GM12878 (cell line): ENCODE measurements around the gene PAPPA. TPM values are rescaled to one million over a fixed set of nuclear protein-coding genes. Genes with fewer than 3 reads are reported as not detected.

Experiments used
- ATAC-seq: fragments of 200-7000 bp; cut with Tn5 transposase; 3 replicates; pipeline ENCODE4 v1.9.1; 2020; ENCODE audit warnings: mild to moderate bottlenecking, moderate library complexity
- BruUV-seq: library from RNA; stranded (reverse); fragments of 400-500 nt; replicated peaks from 2 replicates; lab custom pipeline; 2021; lab: Mats Ljungman, UMichigan
- CTCF ChIA-PET: fragments of 300-600 bp; sonication (Branson Sonifier 250); formaldehyde crosslinking; extraction: SDS; loops from one replicate; lab custom pipeline; 2021; ENCODE audit warnings: inconsistent platforms; lab: Yijun Ruan, JAX
- POLR2A ChIA-PET: fragments of 350-600 bp; formaldehyde crosslinking; extraction: SDS; loops from one replicate; lab custom pipeline; 2021; ENCODE audit warnings: inconsistent platforms; lab: Charles Lee
- RAD21 ChIA-PET: fragments of 300-600 bp; sonication (Branson Sonifier 250); formaldehyde crosslinking; loops from one replicate; lab custom pipeline; 2023; ENCODE audit warnings: antibody characterized with exemption; ENCODE audit not compliant: unreplicated experiment; lab: Charles Lee
- SMC1A ChIA-PET: fragments of 300-600 bp; sonication (Branson Sonifier 250); formaldehyde crosslinking; loops from one replicate; lab custom pipeline; 2023; ENCODE audit not compliant: unreplicated experiment, uncharacterized antibody; lab: Charles Lee
- DNase-seq: peaks from one replicate; pipeline ENCODE4 v3.0.0-alpha.2; 2011; ENCODE audit warnings: low read depth, low spot score
- FAIRE-seq: peaks from 3 replicates; lab custom pipeline; 2011; peaks lifted over from hg19 to GRCh38; lab: Jason Lieb, UNC
- H2AFZ ChIP-seq: 2 replicates; pipeline ENCODE4 v1.6.0; 2011; ENCODE audit warnings: low read depth, low read length, control low read depth; ENCODE audit not compliant: control insufficient read depth
- H3K27ac ChIP-seq: 2 replicates; pipeline ENCODE4 v1.5.1; 2011; ENCODE audit warnings: control low read depth; ENCODE audit not compliant: control insufficient read depth, insufficient read depth
- H3K27me3 ChIP-seq, 2 experiments: replicated peaks in 1 of 2; 2 replicates each; pipeline versions ENCODE4 v1.6.0 to v1.6.1; 2011; ENCODE audit warnings: low read length in 1 of 2; ENCODE audit not compliant: control insufficient read depth in 2 of 2, insufficient read depth in 2 of 2
- H3K36me3 ChIP-seq, 2 experiments: 2 replicates each; pipeline ENCODE4 v1.5.1; 2011; ENCODE audit warnings: low read length in 1 of 2; ENCODE audit not compliant: control insufficient read depth in 2 of 2, insufficient read depth in 2 of 2
- H3K4me1 ChIP-seq: 2 replicates; pipeline ENCODE4 v1.6.1; 2011; ENCODE audit warnings: mild to moderate bottlenecking, low read length, moderate library complexity, mixed read lengths; ENCODE audit not compliant: control insufficient read depth, insufficient read depth
- H3K4me2 ChIP-seq: 2 replicates; pipeline ENCODE4 v1.6.0; 2011; ENCODE audit warnings: control low read depth; ENCODE audit not compliant: control insufficient read depth, insufficient read depth
- H3K4me3 ChIP-seq: fragments of 200-600 bp; sonication (generic); 2 replicates; pipeline ENCODE4 v1.5.1; 2016
- H3K79me2 ChIP-seq: 2 replicates; pipeline ENCODE4 v1.6.0; 2011; ENCODE audit warnings: low read length; ENCODE audit not compliant: control insufficient read depth, insufficient read depth
- H3K9ac ChIP-seq: 2 replicates; pipeline ENCODE4 v1.8.0; 2011; ENCODE audit warnings: low read length, control low read depth, mixed read lengths; ENCODE audit not compliant: control insufficient read depth, insufficient read depth
- H3K9me3 ChIP-seq: replicated peaks from 3 replicates; pipeline ENCODE4 v1.5.1; 2011; ENCODE audit warnings: mild to moderate bottlenecking, low read length; ENCODE audit not compliant: control insufficient read depth, insufficient read depth
- H4K20me1 ChIP-seq: 2 replicates; pipeline ENCODE4 v1.6.0; 2011; ENCODE audit not compliant: control insufficient read depth, insufficient read depth
- ASH2L ChIP-seq: fragments of 300-600, 200-600 bp; sonication (generic); IDR thresholded peaks from 2 replicates; pipeline ENCODE4 v1.6.1; 2017; ENCODE audit warnings: low read depth, mild to moderate bottlenecking, borderline replicate concordance
- KDM1A ChIP-seq: fragments of 200-600 bp; sonication (generic); IDR thresholded peaks from 2 replicates; pipeline ENCODE4 v1.6.1; 2016; ENCODE audit warnings: borderline replicate concordance
- MEF2A ChIP-seq: IDR thresholded peaks from 2 replicates; pipeline ENCODE4 v1.6.1; 2011; ENCODE audit warnings: low read depth, mild to moderate bottlenecking, low read length, moderate library complexity; ENCODE audit not compliant: insufficient read depth
- PKNOX1 ChIP-seq: fragments of 450-650 bp; IDR thresholded peaks from 2 replicates; pipeline ENCODE4 v1.6.1; 2016; ENCODE audit warnings: mild to moderate bottlenecking
- POU2F2 ChIP-seq: IDR thresholded peaks from 3 replicates; pipeline ENCODE4 v1.6.1; 2011; ENCODE audit warnings: low read depth, mild to moderate bottlenecking, low read length, borderline replicate concordance
- RAD51 ChIP-seq: fragments of 450-650 bp; IDR thresholded peaks from 2 replicates; pipeline ENCODE4 v1.6.1; 2016; ENCODE audit warnings: moderate library complexity, mild to moderate bottlenecking, inconsistent platforms
- STAT1 ChIP-seq: fragments of 450-650 bp; conservative IDR thresholded peaks from 2 replicates; pipeline ENCODE4 v1.6.1; 2014; ENCODE audit warnings: antibody characterized with exemption, mild to moderate bottlenecking
- ZBTB33 ChIP-seq: fragments of 450-650 bp; IDR thresholded peaks from 2 replicates; pipeline ENCODE4 v1.6.1; 2017; ENCODE audit warnings: mild to moderate bottlenecking
- WGBS: methylation state at CpG from one replicate; pipeline ENCODE4 v1.1.6; 2016; ENCODE audit warnings: low lambda C conversion rate; ENCODE audit not compliant: insufficient replicate concordance, insufficient coverage; ENCODE audit errors: missing lambda C conversion rate; 5-methylcytosine and 5-hydroxymethylcytosine counted together
- in situ Hi-C: fragments of 300-500 bp; cut with MboI; formaldehyde crosslinking; loops from 9 replicates; pipeline ENCODE4 v1.14.3; 2018; ENCODE audit warnings: mixed read lengths
- intact Hi-C: fragments of 100-400 bp; cut with micrococcal nuclease; formaldehyde crosslinking; loops from one replicate; pipeline ENCODE4 v1.14.2; 2022; ENCODE audit not compliant: unreplicated experiment
- polyA plus RNA-seq, 11 experiments: library from polyadenylated mRNA; depleted of rRNA in 4 of 11; unstranded in 6 of 11; stranded (reverse) in 5 of 11; fragments of >200 nt; fragmentation: Nextera tagmentation in 4 of 11; fragmentation: Illumina TruSeq in 1 of 11; extraction: Ambion mirVana in 4 of 11; extraction: Trizol in 1 of 11; gene quantifications; 1 replicate in 1 of 11; 2 replicates in 10 of 11; pipeline versions ENCODE4 v1.2.1 to v1.2.3, GENCODE V29; 2011 to 2016; ENCODE audit warnings: inconsistent platforms in 2 of 11, missing spikeins in 2 of 11, low read depth in 1 of 11
- total RNA-seq, 4 experiments: library from RNA; depleted of rRNA in 3 of 4; stranded (reverse); fragments of >200 nt in 3 of 4; fragmentation: Illumina TruSeq in 1 of 4; extraction: Trizol in 1 of 4; gene quantifications; 2 replicates each; pipeline versions ENCODE4 v1.2.1 to v1.2.3, GENCODE V29; 2013 to 2021
- TF ChIP-seq, protein P1 (sequence below): fragments of 450-650 bp; formaldehyde crosslinking; IDR thresholded peaks from 2 replicates; pipeline ENCODE4 v1.5.0; 2022; ENCODE audit warnings: mild to moderate bottlenecking, missing genetic modification characterization
- TF ChIP-seq, protein P2 (sequence below): fragments of 450-650 bp; IDR thresholded peaks from 2 replicates; pipeline ENCODE4 v1.6.1; 2017; ENCODE audit warnings: mild to moderate bottlenecking, moderate library complexity
- TF ChIP-seq, protein P3 (sequence below): IDR thresholded peaks from 2 replicates; pipeline ENCODE4 v1.6.1; 2011; ENCODE audit warnings: low read depth, mild to moderate bottlenecking, low read length, moderate library complexity, borderline replicate concordance; ENCODE audit errors: extremely low read depth

The PAPPA gene
- total and polyA plus RNA-seq, 10 of the 15 experiments (the other 5 are each of a cell fraction or from before 2014, with no cell fraction given), result under 0.01 to 0.19 (median 0.02) TPM; not detected in 4

DNA sequence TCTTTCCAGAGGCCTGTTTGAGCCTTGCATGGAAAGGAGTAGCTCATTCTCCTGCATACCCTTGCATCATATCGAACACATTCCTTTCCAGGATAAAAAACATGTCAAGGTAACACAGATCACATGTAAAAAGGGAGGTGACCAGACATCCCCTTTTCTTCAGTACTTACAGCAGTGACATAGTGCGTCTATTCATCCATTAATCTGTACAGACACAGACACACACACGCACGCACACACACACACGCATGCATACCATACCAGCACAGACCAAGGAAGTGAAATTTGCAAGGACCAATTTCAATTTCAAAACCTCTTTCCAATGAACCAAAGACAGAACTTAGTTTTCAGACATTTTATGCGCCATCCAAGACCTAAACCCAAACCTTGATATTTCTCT lies 256.0 kb downstream of the PAPPA start (continued):
- TF ChIP-seq, protein P1, sequence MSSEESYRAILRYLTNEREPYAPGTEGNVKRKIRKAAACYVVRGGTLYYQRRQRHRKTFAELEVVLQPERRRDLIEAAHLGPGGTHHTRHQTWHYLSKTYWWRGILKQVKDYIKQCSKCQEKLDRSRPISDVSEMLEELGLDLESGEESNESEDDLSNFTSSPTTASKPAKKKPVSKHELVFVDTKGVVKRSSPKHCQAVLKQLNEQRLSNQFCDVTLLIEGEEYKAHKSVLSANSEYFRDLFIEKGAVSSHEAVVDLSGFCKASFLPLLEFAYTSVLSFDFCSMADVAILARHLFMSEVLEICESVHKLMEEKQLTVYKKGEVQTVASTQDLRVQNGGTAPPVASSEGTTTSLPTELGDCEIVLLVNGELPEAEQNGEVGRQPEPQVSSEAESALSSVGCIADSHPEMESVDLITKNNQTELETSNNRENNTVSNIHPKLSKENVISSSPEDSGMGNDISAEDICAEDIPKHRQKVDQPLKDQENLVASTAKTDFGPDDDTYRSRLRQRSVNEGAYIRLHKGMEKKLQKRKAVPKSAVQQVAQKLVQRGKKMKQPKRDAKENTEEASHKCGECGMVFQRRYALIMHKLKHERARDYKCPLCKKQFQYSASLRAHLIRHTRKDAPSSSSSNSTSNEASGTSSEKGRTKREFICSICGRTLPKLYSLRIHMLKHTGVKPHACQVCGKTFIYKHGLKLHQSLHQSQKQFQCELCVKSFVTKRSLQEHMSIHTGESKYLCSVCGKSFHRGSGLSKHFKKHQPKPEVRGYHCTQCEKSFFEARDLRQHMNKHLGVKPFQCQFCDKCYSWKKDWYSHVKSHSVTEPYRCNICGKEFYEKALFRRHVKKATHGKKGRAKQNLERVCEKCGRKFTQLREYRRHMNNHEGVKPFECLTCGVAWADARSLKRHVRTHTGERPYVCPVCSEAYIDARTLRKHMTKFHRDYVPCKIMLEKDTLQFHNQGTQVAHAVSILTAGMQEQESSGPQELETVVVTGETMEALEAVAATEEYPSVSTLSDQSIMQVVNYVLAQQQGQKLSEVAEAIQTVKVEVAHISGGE (CRISPR knock-in tag), result no peak
- no peak for TF ChIP-seq ASH2L
- TF ChIP-seq, all 136 proteins: peak for 0

DNA sequence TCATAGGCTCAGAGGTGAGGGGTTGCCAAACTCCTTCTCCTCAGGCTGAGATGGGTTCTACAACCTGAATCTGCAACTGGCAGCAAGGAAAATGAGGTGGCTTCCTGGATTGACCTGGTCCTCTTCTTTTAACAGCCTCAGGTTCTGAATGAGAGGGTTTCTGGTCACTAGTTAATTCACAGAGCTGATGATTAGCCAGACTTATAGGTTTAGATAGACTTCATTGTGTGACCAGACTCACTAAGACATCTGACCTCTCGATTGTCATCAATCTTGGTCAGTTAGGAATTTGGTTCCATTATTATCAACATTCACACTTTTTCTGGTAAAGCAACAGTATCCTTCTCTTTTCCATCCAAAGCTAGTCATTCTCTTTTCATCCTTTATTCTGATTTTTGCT lies 257.9 kb downstream of the PAPPA start:
- Histone ChIP-seq H4K20me1 (no peaks in the 10 kb centered on the region), H3K9me3 (no peaks in the 10 kb centered on the region), H3K4me3 (no peak overlapping the region), H3K79me2 (no peaks in the 10 kb centered on the region), H3K27me3 (no peaks in the 10 kb centered on the region), H3K36me3 (no peaks in the 10 kb centered on the region), H3K9ac (no peak overlapping the region), H2AFZ (no peak overlapping the region), H3K27ac (no peak overlapping the region), H3K4me1 (no peaks in the 10 kb centered on the region), H3K4me2 (no peak overlapping the region)
- BruUV-seq, result no TSS peak
- DNase-seq (no peak), FAIRE-seq (no peak), ATAC-seq (no peak)
- ChIA-PET CTCF (interaction anchor here (2.1 kb wide), 1 partner anchor 20 kb away, joined by 5 read pairs; no protein-coding TSS in a partner anchor), RAD21 (no interaction called here), POLR2A (interaction anchor here (1.2 kb wide), 1 partner anchor 9 kb away, joined by 6 read pairs; no protein-coding TSS in a partner anchor), SMC1A (interaction anchor here (1.1 to 1.6 kb wide), 2 partner anchors 12 to 19 kb away, joined by 3 to 5 read pairs; no protein-coding TSS in a partner anchor)
- in situ Hi-C loops, result no loop called here
- WGBS, result 0% methylated on average over 1 of the region's 1 CpG
- intact Hi-C loops, result no loop called here
- TF ChIP-seq MEF2A (no peak), STAT1 (no peak), ZBTB33 (no peak), KDM1A (no peak), POU2F2 (no peak), RAD51 (no peak), PKNOX1 (no peak)
- TF ChIP-seq, protein P2, sequence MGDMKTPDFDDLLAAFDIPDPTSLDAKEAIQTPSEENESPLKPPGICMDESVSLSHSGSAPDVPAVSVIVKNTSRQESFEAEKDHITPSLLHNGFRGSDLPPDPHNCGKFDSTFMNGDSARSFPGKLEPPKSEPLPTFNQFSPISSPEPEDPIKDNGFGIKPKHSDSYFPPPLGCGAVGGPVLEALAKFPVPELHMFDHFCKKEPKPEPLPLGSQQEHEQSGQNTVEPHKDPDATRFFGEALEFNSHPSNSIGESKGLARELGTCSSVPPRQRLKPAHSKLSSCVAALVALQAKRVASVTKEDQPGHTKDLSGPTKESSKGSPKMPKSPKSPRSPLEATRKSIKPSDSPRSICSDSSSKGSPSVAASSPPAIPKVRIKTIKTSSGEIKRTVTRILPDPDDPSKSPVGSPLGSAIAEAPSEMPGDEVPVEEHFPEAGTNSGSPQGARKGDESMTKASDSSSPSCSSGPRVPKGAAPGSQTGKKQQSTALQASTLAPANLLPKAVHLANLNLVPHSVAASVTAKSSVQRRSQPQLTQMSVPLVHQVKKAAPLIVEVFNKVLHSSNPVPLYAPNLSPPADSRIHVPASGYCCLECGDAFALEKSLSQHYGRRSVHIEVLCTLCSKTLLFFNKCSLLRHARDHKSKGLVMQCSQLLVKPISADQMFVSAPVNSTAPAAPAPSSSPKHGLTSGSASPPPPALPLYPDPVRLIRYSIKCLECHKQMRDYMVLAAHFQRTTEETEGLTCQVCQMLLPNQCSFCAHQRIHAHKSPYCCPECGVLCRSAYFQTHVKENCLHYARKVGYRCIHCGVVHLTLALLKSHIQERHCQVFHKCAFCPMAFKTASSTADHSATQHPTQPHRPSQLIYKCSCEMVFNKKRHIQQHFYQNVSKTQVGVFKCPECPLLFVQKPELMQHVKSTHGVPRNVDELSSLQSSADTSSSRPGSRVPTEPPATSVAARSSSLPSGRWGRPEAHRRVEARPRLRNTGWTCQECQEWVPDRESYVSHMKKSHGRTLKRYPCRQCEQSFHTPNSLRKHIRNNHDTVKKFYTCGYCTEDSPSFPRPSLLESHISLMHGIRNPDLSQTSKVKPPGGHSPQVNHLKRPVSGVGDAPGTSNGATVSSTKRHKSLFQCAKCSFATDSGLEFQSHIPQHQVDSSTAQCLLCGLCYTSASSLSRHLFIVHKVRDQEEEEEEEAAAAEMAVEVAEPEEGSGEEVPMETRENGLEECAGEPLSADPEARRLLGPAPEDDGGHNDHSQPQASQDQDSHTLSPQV, result no peak
- TF ChIP-seq, protein P3, sequence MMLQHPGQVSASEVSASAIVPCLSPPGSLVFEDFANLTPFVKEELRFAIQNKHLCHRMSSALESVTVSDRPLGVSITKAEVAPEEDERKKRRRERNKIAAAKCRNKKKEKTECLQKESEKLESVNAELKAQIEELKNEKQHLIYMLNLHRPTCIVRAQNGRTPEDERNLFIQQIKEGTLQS, result no peak
